Neural progenitor cell (in vitro differentiated cells): ENCODE measurements around the gene LMBR1. TPM values are rescaled to one million over a fixed set of nuclear protein-coding genes. Genes with fewer than 3 reads are reported as not detected.

Experiments
- DNase-seq: peaks from one replicate; pipeline ENCODE4 v3.0.0-alpha.2; 2016; ENCODE audit warnings: low spot score
- H2AFZ ChIP-seq: fragments of 200-600 bp; sonication (generic); replicated peaks from 2 replicates; pipeline ENCODE4 v1.6.1; 2016; ENCODE audit warnings: antibody characterized with exemption
- H3F3A ChIP-seq: fragments of 200-600 bp; sonication (generic); 2 replicates; pipeline ENCODE4 v1.6.1; 2016; ENCODE audit warnings: antibody characterized with exemption, low read depth
- H3K27ac ChIP-seq: fragments of 200-600 bp; sonication (generic); 2 replicates; pipeline ENCODE4 v1.5.1; 2016; ENCODE audit warnings: mild to moderate bottlenecking
- H3K27me3 ChIP-seq: fragments of 200-600 bp; sonication (generic); 2 replicates; pipeline ENCODE4 v1.6.1; 2016; ENCODE audit warnings: mild to moderate bottlenecking, moderate library complexity
- H3K36me3 ChIP-seq: fragments of 200-600 bp; sonication (generic); 2 replicates; pipeline ENCODE4 v1.5.1; 2016
- H3K4me1 ChIP-seq: fragments of 200-600 bp; sonication (generic); 2 replicates; pipeline ENCODE4 v1.6.1; 2016; ENCODE audit warnings: mixed run types
- H3K4me2 ChIP-seq: fragments of 200-600 bp; sonication (generic); 2 replicates; pipeline ENCODE4 v1.6.1; 2016
- H3K4me3 ChIP-seq: fragments of 200-600 bp; sonication (generic); 2 replicates; pipeline ENCODE4 v1.5.1; 2016
- H3K79me2 ChIP-seq: fragments of 200-600 bp; sonication (generic); 2 replicates; pipeline ENCODE4 v1.6.1; 2016; ENCODE audit warnings: low read depth
- H3K9ac ChIP-seq: fragments of 200-600 bp; sonication (generic); 2 replicates; pipeline ENCODE4 v1.6.1; 2016
- H3K9me3 ChIP-seq: fragments of 200-600 bp; sonication (generic); 2 replicates; pipeline ENCODE4 v1.5.1; 2016; ENCODE audit warnings: low read depth
- H4K20me1 ChIP-seq: fragments of 200-600 bp; sonication (generic); 2 replicates; pipeline ENCODE4 v1.6.1; 2016; ENCODE audit warnings: low read depth
- H3K27ac Mint-ChIP-seq: 3 replicates; pipeline ENCODE4 v1.8.0; 2021; ENCODE audit warnings: mixed read lengths
- H3K27me3 Mint-ChIP-seq: 2 replicates; pipeline ENCODE4 v1.8.0; 2022; ENCODE audit warnings: low read depth, mild to moderate bottlenecking, inconsistent platforms, moderate library complexity, mixed read lengths; ENCODE audit not compliant: insufficient read depth
- H3K36me3 Mint-ChIP-seq: 3 replicates; pipeline ENCODE4 v1.8.0; 2021; ENCODE audit warnings: mixed read lengths
- H3K4me1 Mint-ChIP-seq: 3 replicates; pipeline ENCODE4 v1.8.0; 2021; ENCODE audit warnings: mixed read lengths
- H3K4me3 Mint-ChIP-seq: 3 replicates; pipeline ENCODE4 v1.8.0; 2021; ENCODE audit warnings: mild to moderate bottlenecking, moderate library complexity, mixed read lengths
- H3K9me3 Mint-ChIP-seq: 3 replicates; pipeline ENCODE4 v1.8.0; 2020; ENCODE audit warnings: mixed read lengths
- EZH2 ChIP-seq: fragments of 200-600 bp; sonication (generic); IDR thresholded peaks from 2 replicates; pipeline ENCODE4 v1.6.1; 2017; ENCODE audit warnings: antibody characterized with exemption, mild to moderate bottlenecking, moderate library complexity
- EZH2phosphoT487 ChIP-seq: fragments of 200-600 bp; sonication (generic); IDR thresholded peaks from 2 replicates; pipeline ENCODE4 v1.6.1; 2017; ENCODE audit warnings: antibody characterized with exemption
- total RNA-seq: library from RNA; depleted of rRNA; stranded (reverse); fragments of >200 nt; gene quantifications from 2 replicates; pipeline ENCODE4 v1.2.3, GENCODE V29; 2015; ENCODE audit warnings: low replicate concordance
- TF ChIP-seq, protein P1 (sequence below): fragments of 200-600 bp; sonication (generic); IDR thresholded peaks from 2 replicates; pipeline ENCODE4 v1.5.1; 2017; ENCODE audit warnings: antibody characterized with exemption, mild to moderate bottlenecking

LMBR1 gene
- total RNA-seq, 1 donor from 2014 or later = 58.1 TPM

DNA sequence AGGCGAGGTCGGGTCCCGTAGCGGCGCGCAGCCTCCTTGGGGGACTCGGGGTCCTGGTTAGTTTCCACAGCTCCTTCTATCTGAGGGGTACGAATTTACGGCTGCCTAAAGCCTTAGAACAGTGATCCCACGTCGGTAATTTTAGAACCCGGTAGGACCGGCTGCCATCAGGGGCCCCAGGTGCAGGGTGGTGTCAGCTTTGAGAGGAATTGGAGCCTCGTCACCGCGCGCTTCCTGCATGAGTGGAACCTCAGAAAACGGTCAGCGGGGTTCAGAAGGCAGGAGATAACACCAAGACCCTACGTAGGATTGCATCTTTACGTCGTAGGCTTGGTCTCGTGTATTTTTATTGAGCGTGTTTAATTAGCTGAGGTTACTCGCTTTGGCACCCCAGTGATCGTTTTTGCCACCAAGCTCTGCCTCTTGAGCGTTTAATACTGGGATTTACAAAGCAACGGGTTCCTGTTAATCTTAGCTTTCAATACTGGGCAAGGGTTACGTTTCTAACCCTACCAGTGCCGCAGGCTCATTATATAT is 252.0 kb downstream of the LMBR1 start:
- peak overlapping the region; percentile 24 for H3K27ac Mint-ChIP-seq
- no peak overlapping the region for H3K27ac ChIP-seq

DNA sequence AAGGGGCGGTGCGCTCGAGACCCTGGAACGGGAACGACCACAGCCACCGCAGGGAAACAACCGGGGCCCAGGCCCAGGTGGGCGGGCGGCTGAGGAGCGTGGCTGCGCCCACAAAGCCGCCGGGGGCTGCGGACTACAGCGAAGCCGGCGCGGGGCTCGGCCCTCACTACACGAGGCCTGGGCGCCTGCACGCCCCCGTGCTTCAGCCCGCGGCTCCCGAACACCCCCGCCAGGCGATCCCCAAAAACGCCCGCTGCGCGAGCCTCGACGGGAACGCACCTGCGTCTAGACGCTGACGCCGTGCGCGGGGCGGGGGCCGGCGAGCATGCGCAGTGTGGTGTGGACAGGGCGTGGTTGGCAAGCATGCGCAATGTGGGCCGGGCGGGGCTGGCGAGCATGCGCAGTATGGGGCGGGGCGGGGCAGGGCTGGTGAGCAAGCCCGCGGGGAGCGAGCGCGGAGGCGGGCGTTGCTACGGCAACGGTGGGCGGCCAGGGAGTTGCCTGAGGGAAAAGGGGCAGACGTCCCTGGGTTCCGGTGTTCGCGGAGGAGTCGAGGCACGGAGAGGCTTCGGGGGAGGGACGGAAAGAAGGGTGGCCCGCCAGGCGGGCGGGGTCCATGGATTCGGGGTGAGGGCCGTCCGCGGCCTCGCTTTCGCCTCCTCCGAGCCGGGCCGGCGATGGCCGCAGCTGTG is 252.6 kb downstream of the LMBR1 start, which contains the start of gene RNF32:
RNF32 (plus strand) TSS at position 518 of the 692 bp plus-strand sequence. CDS start 3,104 bp downstream, outside the sequence.
- Mint-ChIP-seq H3K27ac (peak within 1 kb of the TSS; percentile 95), H3K4me1 (peaks cover 17% of the 10 kb centered on the region), H3K27me3 (peaks cover 5% of the 10 kb centered on the region), H3K9me3 (peaks cover 13% of the 10 kb centered on the region), H3K36me3 (peaks cover 16% of the 10 kb centered on the region), H3K4me3 (peak within 1 kb of the TSS; percentile 92)
- TF ChIP-seq EZH2phosphoT487 (no peak), EZH2 (no peak)
- TF ChIP-seq, protein P1, sequence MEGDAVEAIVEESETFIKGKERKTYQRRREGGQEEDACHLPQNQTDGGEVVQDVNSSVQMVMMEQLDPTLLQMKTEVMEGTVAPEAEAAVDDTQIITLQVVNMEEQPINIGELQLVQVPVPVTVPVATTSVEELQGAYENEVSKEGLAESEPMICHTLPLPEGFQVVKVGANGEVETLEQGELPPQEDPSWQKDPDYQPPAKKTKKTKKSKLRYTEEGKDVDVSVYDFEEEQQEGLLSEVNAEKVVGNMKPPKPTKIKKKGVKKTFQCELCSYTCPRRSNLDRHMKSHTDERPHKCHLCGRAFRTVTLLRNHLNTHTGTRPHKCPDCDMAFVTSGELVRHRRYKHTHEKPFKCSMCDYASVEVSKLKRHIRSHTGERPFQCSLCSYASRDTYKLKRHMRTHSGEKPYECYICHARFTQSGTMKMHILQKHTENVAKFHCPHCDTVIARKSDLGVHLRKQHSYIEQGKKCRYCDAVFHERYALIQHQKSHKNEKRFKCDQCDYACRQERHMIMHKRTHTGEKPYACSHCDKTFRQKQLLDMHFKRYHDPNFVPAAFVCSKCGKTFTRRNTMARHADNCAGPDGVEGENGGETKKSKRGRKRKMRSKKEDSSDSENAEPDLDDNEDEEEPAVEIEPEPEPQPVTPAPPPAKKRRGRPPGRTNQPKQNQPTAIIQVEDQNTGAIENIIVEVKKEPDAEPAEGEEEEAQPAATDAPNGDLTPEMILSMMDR = no peak
- no peaks in the 10 kb centered on the region for H3K9me3 ChIP-seq
- H3K4me1 ChIP-seq = peaks cover 13% of the 10 kb centered on the region
- no peaks in the 10 kb centered on the region for H4K20me1 ChIP-seq
- H3K27ac ChIP-seq = no peak within 1 kb of the TSS
- no peaks in the 10 kb centered on the region for H3K36me3 ChIP-seq
- H3K9ac ChIP-seq = no peak within 1 kb of the TSS
- H2AFZ ChIP-seq = peak within 1 kb of the TSS; percentile 71
- no peaks in the 10 kb centered on the region for H3F3A ChIP-seq
- H3K27me3 ChIP-seq = no peaks in the 10 kb centered on the region
- peaks cover 18% of the 10 kb centered on the region for H3K79me2 ChIP-seq
- peak; percentile 96 for DNase-seq
- peak within 1 kb of the TSS; percentile 58 for H3K4me3 ChIP-seq
- peak within 1 kb of the TSS; percentile 82 for H3K4me2 ChIP-seq

More for the DNA sequence above, 252.0 kb downstream of the LMBR1 start:
- Histone ChIP-seq H2AFZ (peak overlapping the region; percentile 71), H3K79me2 (peaks cover 18% of the 10 kb centered on the region), H3F3A (no peaks in the 10 kb centered on the region), H3K4me1 (peaks cover 13% of the 10 kb centered on the region), H3K4me2 (peak overlapping the region; percentile 82), H3K9me3 (no peaks in the 10 kb centered on the region), H3K36me3 (no peaks in the 10 kb centered on the region), H3K9ac (no peak overlapping the region), H3K4me3 (peak overlapping the region; percentile 58), H3K27me3 (no peaks in the 10 kb centered on the region), H4K20me1 (no peaks in the 10 kb centered on the region)
- no peak for DNase-seq
- peaks cover 16% of the 10 kb centered on the region for H3K36me3 Mint-ChIP-seq
- H3K4me1 Mint-ChIP-seq = peaks cover 17% of the 10 kb centered on the region
- H3K27me3 Mint-ChIP-seq = peaks cover 5% of the 10 kb centered on the region
- H3K4me3 Mint-ChIP-seq = peak overlapping the region; percentile 92
- peaks cover 13% of the 10 kb centered on the region for H3K9me3 Mint-ChIP-seq
- TF ChIP-seq EZH2phosphoT487 (peak; percentile 19), EZH2 (no peak)

DNA sequence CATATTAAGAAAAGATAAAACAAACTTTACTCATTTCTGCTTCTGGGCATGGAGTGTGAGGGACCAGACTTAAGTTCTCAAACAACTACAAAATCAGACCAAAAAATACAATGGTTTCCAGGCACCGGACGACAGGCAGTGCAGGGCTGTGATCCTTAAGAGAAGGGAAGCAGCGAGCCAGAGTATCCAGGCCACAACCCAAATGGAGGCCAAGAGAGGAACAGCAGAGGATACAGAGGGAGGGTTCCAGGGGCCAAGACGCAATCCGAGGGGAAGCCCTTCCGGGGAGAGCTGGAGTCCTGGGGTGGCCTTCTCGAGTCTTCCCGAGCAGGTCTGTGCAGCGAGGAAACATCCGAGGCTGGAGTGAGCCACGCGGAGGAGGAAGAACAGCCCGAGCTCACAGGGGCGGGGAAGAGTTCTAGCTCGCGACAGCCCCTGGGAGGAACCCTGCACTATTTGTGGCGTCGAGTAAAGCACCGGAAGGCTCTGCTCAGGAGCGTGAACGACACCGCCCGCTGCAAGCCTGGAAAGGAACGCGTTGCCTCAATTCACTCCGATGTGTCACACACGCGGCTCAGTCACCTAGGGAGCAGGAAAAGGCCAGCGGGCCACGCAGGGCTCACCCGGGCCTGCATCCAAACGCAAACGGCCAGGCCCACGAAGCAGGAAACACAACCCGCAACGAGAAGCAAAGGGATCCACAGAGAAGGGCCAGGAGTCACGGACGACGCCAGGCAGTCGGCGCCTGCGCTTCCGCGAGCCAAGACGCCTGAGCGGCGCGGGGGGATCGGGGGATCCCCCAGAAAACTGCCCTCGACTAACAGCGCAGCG is 253.3 kb downstream of the LMBR1 start:
- no peaks in the 10 kb centered on the region for H3K9me3 ChIP-seq
- no peak overlapping the region for H2AFZ ChIP-seq
- H3K9ac ChIP-seq = no peak overlapping the region
- H3K4me1 ChIP-seq = peaks cover 13% of the 10 kb centered on the region
- peak; percentile 10 for DNase-seq
- Mint-ChIP-seq H3K36me3 (peaks cover 16% of the 10 kb centered on the region), H3K4me1 (peaks cover 17% of the 10 kb centered on the region), H3K9me3 (peaks cover 13% of the 10 kb centered on the region), H3K4me3 (peak overlapping the region; percentile 87), H3K27me3 (peaks cover 5% of the 10 kb centered on the region), H3K27ac (peak overlapping the region; percentile 95)
- H3F3A ChIP-seq = no peaks in the 10 kb centered on the region
- peak overlapping the region; percentile 82 for H3K4me2 ChIP-seq
- H3K79me2 ChIP-seq = peaks cover 18% of the 10 kb centered on the region
- H3K4me3 ChIP-seq = peak overlapping the region; percentile 58
- H3K36me3 ChIP-seq = no peaks in the 10 kb centered on the region
- no peaks in the 10 kb centered on the region for H4K20me1 ChIP-seq
- no peak for TF ChIP-seq EZH2
- no peak for TF ChIP-seq EZH2phosphoT487
- TF ChIP-seq, protein P1 = no peak
- H3K27ac ChIP-seq = no peak overlapping the region
- no peaks in the 10 kb centered on the region for H3K27me3 ChIP-seq
